OCI-M1 (cell line): Measurements from ENCODE around the gene SMARCA2.

ENCODE experiments used
- DNase-seq: peaks from one replicate; lab custom pipeline; 2025; lab: John Stamatoyannopoulos, UW

Gene SMARCA2

GRCh38 chr9:2087500-2088313, 72.6 kb downstream of the SMARCA2 start:
- DNase-seq: peak; percentile 65

- DNase-seq: no peak
These were observed 78.9 kb downstream of the SMARCA2 start for GRCh38 chr9:2093920-2094597.

GRCh38 chr9:2096376-2096970, 81.3 kb downstream of the SMARCA2 start:
- peak; percentile 3 for DNase-seq

- DNase-seq: no peak
These were observed 91.5 kb downstream of the SMARCA2 start for GRCh38 chr9:2106666-2107065.

GRCh38 chr9:2107906-2108451, 92.8 kb downstream of the SMARCA2 start:
- peak; percentile 4 for DNase-seq

- no peak for DNase-seq
These were observed 94.0 kb downstream of the SMARCA2 start for GRCh38 chr9:2109069-2109650.

- DNase-seq: no peak
These were observed 94.9 kb downstream of the SMARCA2 start for GRCh38 chr9:2110036-2110435.

- peak; percentile 0 for DNase-seq
These were observed 100.9 kb downstream of the SMARCA2 start for GRCh38 chr9:2116073-2116472.

- DNase-seq: no peak
These were observed 102.4 kb downstream of the SMARCA2 start for GRCh38 chr9:2117527-2117926.

GRCh38 chr9:2119566-2119965, 104.4 kb downstream of the SMARCA2 start:
- DNase-seq: no peak

GRCh38 chr9:2120926-2121689, 106.0 kb downstream of the SMARCA2 start:
- DNase-seq: no peak

GRCh38 chr9:2122299-2122698, 107.2 kb downstream of the SMARCA2 start:
- no peak for DNase-seq

GRCh38 chr9:2125906-2126305, 110.8 kb downstream of the SMARCA2 start:
- peak; percentile 75 for DNase-seq

- DNase-seq: peak; percentile 50
These were observed 111.2 kb downstream of the SMARCA2 start for GRCh38 chr9:2126331-2126803.

GRCh38 chr9:2127486-2127885, 112.3 kb downstream of the SMARCA2 start:
- no peak for DNase-seq

- no peak for DNase-seq
These were observed 113.0 kb downstream of the SMARCA2 start for GRCh38 chr9:2128141-2128540.

GRCh38 chr9:2128618-2129017, 113.5 kb downstream of the SMARCA2 start:
- no peak for DNase-seq

- DNase-seq: no peak
These were observed 115.8 kb downstream of the SMARCA2 start for GRCh38 chr9:2130941-2131340.

- peak; percentile 34 for DNase-seq
These were observed 117.4 kb downstream of the SMARCA2 start for GRCh38 chr9:2132484-2133082.

- no peak for DNase-seq
These were observed 119.2 kb downstream of the SMARCA2 start for GRCh38 chr9:2134391-2134790.

- DNase-seq: no peak
These were observed 123.5 kb downstream of the SMARCA2 start for GRCh38 chr9:2138646-2139045.
